Osteocyte (in vitro differentiated cells): ENCODE measurements around the gene PDC. TPM values are rescaled to one million over a fixed set of nuclear protein-coding genes. Genes with fewer than 3 reads are reported as not detected.

Experiments
- DNase-seq: peaks from one replicate; pipeline ENCODE4 v3.0.0; 2021; ENCODE audit warnings: mixed read lengths; ENCODE audit not compliant: unreplicated experiment; ENCODE audit errors: extremely low spot score
- H3K27ac Mint-ChIP-seq: one replicate; pipeline ENCODE4 v1.8.0; 2021; ENCODE audit warnings: mild to moderate bottlenecking, mixed read lengths; ENCODE audit not compliant: unreplicated experiment
- H3K27me3 Mint-ChIP-seq: one replicate; pipeline ENCODE4 v1.8.0; 2021; ENCODE audit warnings: mixed read lengths; ENCODE audit not compliant: unreplicated experiment
- H3K36me3 Mint-ChIP-seq: one replicate; pipeline ENCODE4 v1.8.0; 2021; ENCODE audit warnings: mixed read lengths; ENCODE audit not compliant: unreplicated experiment
- H3K4me1 Mint-ChIP-seq: one replicate; pipeline ENCODE4 v1.8.0; 2021; ENCODE audit warnings: mixed read lengths; ENCODE audit not compliant: unreplicated experiment
- H3K4me3 Mint-ChIP-seq: one replicate; pipeline ENCODE4 v1.8.0; 2021; ENCODE audit warnings: mild to moderate bottlenecking, moderate library complexity, mixed read lengths; ENCODE audit not compliant: unreplicated experiment
- H3K9me3 Mint-ChIP-seq: one replicate; pipeline ENCODE4 v1.8.0; 2021; ENCODE audit warnings: mixed read lengths; ENCODE audit not compliant: unreplicated experiment
- total RNA-seq: library from RNA; stranded (reverse); gene quantifications from 2 replicates; pipeline ENCODE4 v1.2.1, GENCODE V29; 2021
- TF ChIP-seq, protein P1 (sequence below): fragments of 200-600 bp; sonication (generic); IDR thresholded peaks from 2 replicates; pipeline ENCODE4 v1.5.0; 2021; ENCODE audit warnings: antibody characterized with exemption, mild to moderate bottlenecking, moderate library complexity

PDC gene
- total RNA-seq, 1 donor from 2014 or later: not detected

DNA sequence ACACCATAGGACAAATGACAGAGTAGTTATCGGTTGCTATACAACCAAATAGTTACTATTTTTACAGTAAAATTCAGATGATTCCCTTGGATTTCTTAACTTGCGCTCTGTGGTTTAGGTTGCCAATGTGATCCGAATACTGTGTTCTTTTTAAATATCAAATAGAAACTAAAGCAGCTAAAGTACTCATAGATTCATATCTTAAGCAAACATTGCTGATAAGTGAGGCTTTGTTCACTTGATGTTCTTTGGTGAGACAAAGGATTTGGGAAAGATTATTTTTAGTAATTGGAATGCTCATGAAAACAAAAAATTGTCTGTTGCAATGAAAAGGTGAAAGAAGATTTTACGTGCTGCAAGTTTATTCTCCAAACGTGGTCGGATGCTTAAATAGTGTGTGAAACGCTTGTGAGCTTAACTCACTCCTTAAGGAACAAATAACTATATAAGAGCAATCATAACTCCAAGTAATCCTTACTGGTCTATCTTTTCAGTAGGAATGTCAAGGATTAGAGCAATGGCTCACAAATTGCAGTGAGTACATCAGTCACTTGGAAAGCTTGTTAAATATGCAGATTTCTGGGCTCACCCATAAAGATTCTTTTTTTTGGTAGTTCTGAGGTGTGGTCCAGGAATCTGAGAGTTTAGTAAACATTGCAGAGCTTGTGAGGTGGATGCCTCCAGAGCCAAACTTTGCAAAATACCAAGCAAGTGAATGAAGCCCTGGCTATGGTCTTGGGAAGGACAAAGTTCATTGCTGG is 31.8 kb upstream of the PDC start:
- Mint-ChIP-seq H3K9me3 (peaks cover 4% of the 10 kb centered on the region), H3K4me1 (peaks cover 10% of the 10 kb centered on the region), H3K4me3 (no peak overlapping the region), H3K36me3 (no peaks in the 10 kb centered on the region), H3K27ac (no peak overlapping the region), H3K27me3 (no peaks in the 10 kb centered on the region)
- TF ChIP-seq, protein P1, sequence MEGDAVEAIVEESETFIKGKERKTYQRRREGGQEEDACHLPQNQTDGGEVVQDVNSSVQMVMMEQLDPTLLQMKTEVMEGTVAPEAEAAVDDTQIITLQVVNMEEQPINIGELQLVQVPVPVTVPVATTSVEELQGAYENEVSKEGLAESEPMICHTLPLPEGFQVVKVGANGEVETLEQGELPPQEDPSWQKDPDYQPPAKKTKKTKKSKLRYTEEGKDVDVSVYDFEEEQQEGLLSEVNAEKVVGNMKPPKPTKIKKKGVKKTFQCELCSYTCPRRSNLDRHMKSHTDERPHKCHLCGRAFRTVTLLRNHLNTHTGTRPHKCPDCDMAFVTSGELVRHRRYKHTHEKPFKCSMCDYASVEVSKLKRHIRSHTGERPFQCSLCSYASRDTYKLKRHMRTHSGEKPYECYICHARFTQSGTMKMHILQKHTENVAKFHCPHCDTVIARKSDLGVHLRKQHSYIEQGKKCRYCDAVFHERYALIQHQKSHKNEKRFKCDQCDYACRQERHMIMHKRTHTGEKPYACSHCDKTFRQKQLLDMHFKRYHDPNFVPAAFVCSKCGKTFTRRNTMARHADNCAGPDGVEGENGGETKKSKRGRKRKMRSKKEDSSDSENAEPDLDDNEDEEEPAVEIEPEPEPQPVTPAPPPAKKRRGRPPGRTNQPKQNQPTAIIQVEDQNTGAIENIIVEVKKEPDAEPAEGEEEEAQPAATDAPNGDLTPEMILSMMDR: no peak
- no peak for DNase-seq

DNA sequence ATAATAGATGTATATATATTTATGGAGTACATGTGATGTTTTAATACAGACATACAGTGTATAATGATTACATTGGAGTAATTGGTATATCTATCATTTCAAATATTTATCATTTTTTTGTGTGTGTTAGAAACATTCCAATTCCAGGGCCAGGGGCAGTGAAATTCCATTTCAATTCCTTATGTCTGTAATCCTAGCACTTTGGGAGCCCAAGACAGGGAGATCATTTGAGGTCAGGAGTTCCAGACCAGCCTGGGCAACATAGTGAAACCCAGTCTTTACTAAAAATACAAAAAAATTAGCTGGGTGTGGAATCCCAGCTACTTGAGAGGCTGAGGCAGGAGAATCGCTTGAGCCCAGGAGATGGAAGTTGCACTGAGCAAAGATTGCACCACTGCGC is 30.4 kb upstream of the PDC start:
- TF ChIP-seq, protein P1: no peak
- DNase-seq: no peak
- H3K36me3 Mint-ChIP-seq: no peaks in the 10 kb centered on the region
- peaks cover 4% of the 10 kb centered on the region for H3K9me3 Mint-ChIP-seq
- peaks cover 16% of the 10 kb centered on the region for H3K4me1 Mint-ChIP-seq
- H3K27me3 Mint-ChIP-seq: no peaks in the 10 kb centered on the region
- no peak overlapping the region for H3K4me3 Mint-ChIP-seq
- no peak overlapping the region for H3K27ac Mint-ChIP-seq

DNA sequence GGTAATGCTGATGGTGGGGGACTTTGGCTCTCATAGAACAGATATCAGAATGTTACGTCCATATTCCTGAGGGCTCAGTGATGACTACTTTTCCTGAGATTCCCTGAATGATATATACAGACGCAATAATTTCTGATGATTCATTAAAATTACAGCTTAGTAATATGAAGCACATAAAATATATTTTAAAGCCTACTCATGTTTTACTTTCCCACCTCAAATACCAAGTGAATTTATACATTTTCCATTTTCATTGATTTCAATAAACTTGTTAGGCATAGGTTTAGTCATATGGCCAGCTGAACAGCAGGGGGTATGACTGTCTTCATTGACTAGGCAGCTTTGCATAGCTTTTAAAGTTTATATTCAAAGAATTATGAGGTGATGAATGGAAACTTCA is 26.2 kb upstream of the PDC start:
- DNase-seq: no peak
- Mint-ChIP-seq H3K27ac (no peak overlapping the region), H3K36me3 (no peaks in the 10 kb centered on the region), H3K4me1 (peaks cover 17% of the 10 kb centered on the region), H3K4me3 (no peak overlapping the region), H3K27me3 (no peaks in the 10 kb centered on the region), H3K9me3 (peaks cover 4% of the 10 kb centered on the region)
- TF ChIP-seq, protein P1: no peak

DNA sequence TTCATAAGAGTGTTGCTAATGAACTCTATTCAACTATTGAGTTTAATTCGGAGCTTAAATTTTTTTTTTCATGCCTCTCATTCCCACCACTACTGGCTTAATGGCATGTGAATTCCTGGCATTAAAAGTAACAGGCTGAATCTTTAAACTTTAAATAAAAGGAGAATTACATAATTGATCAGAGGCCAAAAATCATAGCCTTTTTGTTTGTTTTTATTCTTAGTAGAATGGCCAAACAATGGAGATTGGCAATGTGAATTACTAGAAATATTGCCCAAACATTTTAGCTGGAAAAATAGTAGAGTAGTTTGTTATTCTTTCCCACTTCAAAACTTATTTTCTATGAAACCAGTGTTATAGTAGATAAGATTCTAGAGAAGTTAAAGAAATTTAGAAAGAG is 25.1 kb upstream of the PDC start:
- Mint-ChIP-seq H3K27ac (no peak overlapping the region), H3K27me3 (no peaks in the 10 kb centered on the region), H3K4me1 (peaks cover 12% of the 10 kb centered on the region), H3K36me3 (no peaks in the 10 kb centered on the region), H3K4me3 (no peak overlapping the region), H3K9me3 (no peaks in the 10 kb centered on the region)
- TF ChIP-seq, protein P1: no peak
- no peak for DNase-seq

DNA sequence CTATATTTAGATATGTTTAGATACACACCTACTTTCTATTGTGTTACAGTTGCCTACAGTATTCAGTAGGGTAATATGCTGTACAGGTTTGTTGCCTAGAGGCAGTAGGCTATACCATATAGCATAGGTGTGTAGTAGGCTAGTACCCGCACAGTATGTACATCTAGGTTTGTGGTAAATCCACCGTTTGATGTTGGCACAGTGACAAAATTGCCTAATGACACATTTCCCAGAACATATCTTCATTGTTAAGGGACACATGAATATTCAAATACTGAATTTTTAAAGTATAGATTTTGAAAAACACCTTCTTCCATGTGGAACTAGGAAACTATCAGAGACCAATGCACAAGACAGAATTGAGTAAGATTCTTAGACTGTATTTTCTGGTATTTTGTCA is 22.6 kb upstream of the PDC start:
- TF ChIP-seq, protein P1: no peak
- Mint-ChIP-seq H3K27me3 (no peaks in the 10 kb centered on the region), H3K36me3 (no peaks in the 10 kb centered on the region), H3K27ac (no peak overlapping the region), H3K4me3 (no peak overlapping the region), H3K4me1 (peaks cover 12% of the 10 kb centered on the region), H3K9me3 (no peaks in the 10 kb centered on the region)
- no peak for DNase-seq
